ENCODE data around the gene EIF2B5.

Gene EIF2B5

DNA sequence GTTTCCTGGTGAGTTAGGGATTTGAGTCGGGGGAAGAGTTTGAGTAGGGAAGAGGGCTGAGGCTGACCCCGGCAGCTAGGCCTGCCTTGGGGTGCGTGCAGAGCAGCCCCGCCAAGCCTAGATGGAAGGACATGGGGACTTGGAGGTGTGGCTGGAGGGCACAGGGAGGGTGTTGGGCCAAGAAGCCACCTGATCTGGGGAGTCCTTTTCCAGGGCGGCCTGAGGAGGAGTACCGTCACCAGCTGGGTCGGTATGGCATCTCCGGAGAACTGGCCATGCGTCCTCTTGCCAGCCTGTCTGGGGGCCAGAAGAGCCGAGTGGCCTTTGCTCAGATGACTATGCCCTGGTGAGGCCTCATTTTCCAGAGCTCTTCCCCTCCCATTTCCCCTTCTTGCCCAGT, 57.7 kb downstream of the EIF2B5 start:
- no peak for DNase-seq

DNA sequence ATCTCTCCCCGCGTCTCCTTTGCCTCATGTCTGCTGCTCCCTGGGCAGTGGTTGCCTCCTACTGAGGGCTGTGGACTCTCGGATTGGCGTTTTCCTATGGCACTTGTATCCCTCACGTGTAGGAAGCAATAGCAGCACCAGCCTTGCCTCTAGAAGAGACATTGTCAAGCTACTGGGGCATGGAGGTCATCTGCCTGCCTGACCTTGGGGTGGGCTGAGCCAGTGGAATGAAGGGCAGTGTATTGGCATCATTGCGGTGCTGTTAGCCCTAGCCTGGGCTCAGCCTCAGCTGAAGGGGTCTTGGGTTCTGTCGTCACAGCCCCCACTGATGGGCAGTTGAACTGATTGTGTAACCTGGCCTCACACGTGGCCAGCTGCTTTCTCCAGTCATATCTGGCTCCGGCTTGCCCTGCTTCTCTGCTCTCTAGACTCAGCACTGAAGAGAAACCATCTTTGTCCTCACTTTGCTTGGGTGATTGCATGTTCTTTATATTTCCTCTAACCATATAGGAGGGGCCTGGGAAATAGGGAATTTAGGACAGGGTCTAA, 58.9 kb downstream of the EIF2B5 start:
- no peak for DNase-seq
